Upper lobe of left lung (tissue), 6 donors: Measurements from ENCODE around the gene CCDC183. TPM values are rescaled to one million over a fixed set of nuclear protein-coding genes. Genes with fewer than 3 reads are reported as not detected.
A peak's percentile ranks its signal among the peaks of the same experiment; 100 is the strongest.

Experiments used
- ATAC-seq, 2 donors: fragments of 200-7000 bp; cut with Tn5 transposase; one replicate each; pipeline ENCODE4 v1.9.1; 2022; ENCODE audit warnings: mild to moderate bottlenecking in 2 of 2, moderate library complexity in 2 of 2; ENCODE audit not compliant: low FRiP score in 2 of 2
- DNase-seq, 2 donors: peaks; one replicate each; pipeline ENCODE4 v3.0.0-alpha.2; 2019 to 2020
- H3K27ac ChIP-seq, 4 donors: fragments of 200-600 bp; sonication (generic); one replicate each; pipeline ENCODE4 v1.5.1; 2016 to 2019
- H3K27me3 ChIP-seq, 4 donors: fragments of 200-600 bp; sonication (generic); one replicate each; pipeline ENCODE4 v1.5.1; 2017 to 2019
- H3K36me3 ChIP-seq, 4 donors: fragments of 200-600 bp; sonication (generic); one replicate each; pipeline ENCODE4 v1.5.1; 2016 to 2019
- H3K4me1 ChIP-seq, 4 donors: fragments of 200-600 bp; sonication (generic); one replicate each; pipeline ENCODE4 v1.5.1; 2018 to 2019
- H3K4me3 ChIP-seq, 4 donors: fragments of 200-600 bp; sonication (generic); one replicate each; pipeline ENCODE4 v1.5.1; 2017 to 2019; ENCODE audit warnings: mild to moderate bottlenecking in 2 of 4, moderate library complexity in 1 of 4
- H3K9me3 ChIP-seq, 4 donors: fragments of 200-600 bp; sonication (generic); one replicate each; pipeline ENCODE4 v1.5.1; 2018 to 2019
- CTCF ChIP-seq, 6 experiments: fragments of 450-650 bp in 4 of 6; fragments of 200-600 bp in 2 of 6; sonication (generic) in 2 of 6; IDR thresholded peaks; one replicate each; pipeline ENCODE4 v1.5.1; 2016 to 2019; ENCODE audit warnings: antibody characterized with exemption in 6 of 6
- EP300 ChIP-seq, 4 donors: sonication (generic); formaldehyde crosslinking; IDR thresholded peaks; one replicate each; pipeline ENCODE4 v1.5.1; 2017; ENCODE audit warnings: antibody characterized with exemption in 4 of 4, control low read depth in 2 of 4
- POLR2A ChIP-seq, 4 donors: fragments of 450-650 bp; IDR thresholded peaks; one replicate each; pipeline ENCODE4 v1.5.1; 2016 to 2017; ENCODE audit warnings: antibody characterized with exemption in 4 of 4, mild to moderate bottlenecking in 2 of 4
- POLR2AphosphoS5 ChIP-seq, 2 donors: sonication (generic); formaldehyde crosslinking; IDR thresholded peaks; one replicate each; pipeline ENCODE4 v1.5.1; 2017; ENCODE audit warnings: antibody characterized with exemption in 2 of 2
- WGBS, 2 donors: methylation state at CpG; one replicate each; pipeline ENCODE4 v1.1.5; 2017 to 2018; 5-methylcytosine and 5-hydroxymethylcytosine counted together
- total RNA-seq, 6 donors: library from RNA; depleted of rRNA in 4 of 6; stranded (reverse); fragments of >200 nt in 4 of 6; gene quantifications; one replicate each; pipeline versions ENCODE4 v1.1.0 to v1.2.1, GENCODE V29; 2016 to 2021
- donor health status: DM: no; HTN: no; CAD: no; lungs with moderate emphysema.
- donor health status: DM: no; HTN: yes; CAD: no; lungs with severe emphysema.

The CCDC183 gene
- total RNA-seq, 6 donors from 2014 or later: 1.9 to 130 (median 6.6) TPM

GRCh38 chr9:136790640-136791515, 5.3 kb upstream of the CCDC183 start, which contains the start of gene TMEM141:
TSS of gene TMEM141 (plus strand) at chr9:136791344. CDS start at chr9:136791371, 27 bp downstream.
- Histone ChIP-seq H3K36me3 (peaks cover 0 to 14% (median 6%) of the 10 kb centered on the region in 4 donors), H3K4me3 (peak within 1 kb of the TSS; percentile 42 to 79 (median 73)), H3K4me1 (peaks cover 18 to 29% (median 23%) of the 10 kb centered on the region in 4 donors), H3K9me3 (no peaks in the 10 kb centered on the region), H3K27me3 (no peaks in the 10 kb centered on the region), H3K27ac (peak within 1 kb of the TSS; percentile 95 to 99 (median 96))
- TF ChIP-seq POLR2A (IDR thresholded peaks at IDR 0.05) (peak in 2 of 4 donors; percentile 78 to 90), POLR2AphosphoS5 (IDR thresholded peaks at IDR 0.05) (peak; percentile 74 to 86), CTCF (IDR thresholded peaks at IDR 0.05) (no peak), EP300 (IDR thresholded peaks at IDR 0.05) (no peak)
- DNase-seq: peak; percentile 100
- WGBS, 2 donors: 0 to 2% methylated on average over 4 to 41 of the region's 70 CpGs
- ATAC-seq: peak; percentile 97 to 99

- Histone ChIP-seq H3K27me3 (no peaks in the 10 kb centered on the region), H3K27ac (peak overlapping the region; percentile 95 to 99 (median 96)), H3K9me3 (no peaks in the 10 kb centered on the region), H3K4me3 (peak overlapping the region; percentile 42 to 79 (median 73)), H3K4me1 (peaks cover 18 to 32% (median 23%) of the 10 kb centered on the region in 4 donors), H3K36me3 (peaks cover 0 to 14% (median 6%) of the 10 kb centered on the region in 4 donors)
- DNase-seq: peak; percentile 81 to 92
- TF ChIP-seq CTCF (IDR thresholded peaks at IDR 0.05) (peak; percentile 91 to 99 (median 95)), EP300 (IDR thresholded peaks at IDR 0.05) (no peak), POLR2A (IDR thresholded peaks at IDR 0.05) (peak in 1 of 4 donors; percentile 32), POLR2AphosphoS5 (IDR thresholded peaks at IDR 0.05) (no peak)
- 0 to 4% methylated on average over 14 to 22 of the region's 29 CpGs for WGBS, 2 donors
- peak; percentile 38 to 68 for ATAC-seq
Observed at GRCh38 chr9:136791516-136792276, 4.4 kb upstream of the CCDC183 start.

- Histone ChIP-seq H3K27me3 (no peaks in the 10 kb centered on the region), H3K36me3 (peaks cover 0 to 14% (median 6%) of the 10 kb centered on the region in 4 donors), H3K9me3 (no peaks in the 10 kb centered on the region), H3K27ac (peak overlapping the region; percentile 95 to 99 (median 96)), H3K4me3 (peak overlapping the region in 2 of 4 donors; percentile 68 to 78), H3K4me1 (peaks cover 18 to 33% (median 23%) of the 10 kb centered on the region in 4 donors)
- ATAC-seq (no peak), DNase-seq (peak in 1 of 2 donors; percentile 24)
- TF ChIP-seq CTCF (IDR thresholded peaks at IDR 0.05): no peak
- no peak for TF ChIP-seq POLR2AphosphoS5 (IDR thresholded peaks at IDR 0.05)
- no peak for TF ChIP-seq POLR2A (IDR thresholded peaks at IDR 0.05)
- no peak for TF ChIP-seq EP300 (IDR thresholded peaks at IDR 0.05)
- WGBS, 2 donors: 75 to 78% methylated on average over 13 to 15 of the region's 15 CpGs
Observed at GRCh38 chr9:136792321-136793085, 3.6 kb upstream of the CCDC183 start.
